Daoy (cell line): ENCODE results near the gene ANK3. TPM values are rescaled to one million over a fixed set of nuclear protein-coding genes. Genes with fewer than 3 reads are reported as not detected.

ENCODE experiments used
- DNase-seq: peaks from one replicate; pipeline ENCODE4 v3.0.0-alpha.2; 2015; ENCODE audit warnings: low read depth
- total RNA-seq: library from RNA; depleted of rRNA; stranded (reverse); fragments of >200 nt; shearing (Covaris generic); gene quantifications from 2 replicates; pipeline ENCODE4 v1.2.3, GENCODE V29; 2014

ANK3 gene
- total RNA-seq, 1 experiment from 2014 or later = 15.9 TPM

GRCh38 chr10:60234551-60234950 is 155.1 kb downstream of the ANK3 start:
- DNase-seq = no peak

GRCh38 chr10:60230892-60231291 is 158.8 kb downstream of the ANK3 start:
- no peak for DNase-seq

DNA sequence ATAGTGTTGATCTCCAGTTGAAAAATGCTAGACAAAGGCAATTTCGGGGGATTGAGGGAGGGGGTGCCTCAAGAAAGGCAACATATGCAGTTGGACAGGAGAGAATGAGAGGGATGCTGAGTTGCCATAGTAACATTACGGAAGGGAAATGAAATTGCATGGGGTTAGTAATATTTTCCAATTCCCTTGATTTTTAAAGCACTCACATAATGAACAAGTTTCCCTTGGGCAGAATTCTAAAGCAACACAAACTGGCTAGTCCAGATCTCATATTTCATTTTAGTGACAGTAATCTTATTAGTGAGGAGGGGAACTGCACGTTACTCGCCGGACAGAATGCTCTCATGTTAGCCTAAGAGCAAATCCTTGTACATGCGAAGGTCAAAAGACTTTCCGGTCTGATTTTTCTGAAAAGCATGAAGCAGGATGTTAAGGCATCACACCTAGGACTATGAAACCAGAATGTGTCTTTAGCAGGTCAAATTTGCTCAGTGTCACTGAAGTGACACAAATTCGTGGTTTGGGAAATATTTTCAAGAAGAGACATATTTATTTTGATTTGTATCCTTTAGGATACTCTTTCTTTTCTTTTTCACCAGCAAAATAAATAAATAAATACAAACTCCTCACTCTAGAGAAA is 165.5 kb downstream of the ANK3 start:
- DNase-seq = no peak

GRCh38 chr10:60222047-60222446 is 167.6 kb downstream of the ANK3 start:
- DNase-seq = no peak

DNA sequence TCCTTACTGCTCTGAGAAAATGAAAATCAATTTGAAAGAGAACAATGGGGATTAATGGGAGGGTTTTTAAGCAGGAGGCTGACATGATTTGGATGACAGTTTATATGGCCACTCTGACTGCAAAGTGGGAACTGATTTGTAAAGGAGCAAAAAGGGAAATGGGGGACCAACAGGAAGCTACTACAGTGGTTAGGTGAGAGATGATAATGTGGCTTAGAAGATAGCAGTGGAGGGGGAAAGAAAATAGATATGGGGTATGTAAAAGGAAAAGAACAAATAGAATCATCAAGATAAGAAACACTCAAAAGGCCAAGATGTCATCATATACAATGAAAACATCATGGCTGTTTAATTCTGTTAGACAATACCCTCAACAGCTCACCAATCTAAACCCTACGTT is 177.5 kb downstream of the ANK3 start:
- DNase-seq = no peak

DNA sequence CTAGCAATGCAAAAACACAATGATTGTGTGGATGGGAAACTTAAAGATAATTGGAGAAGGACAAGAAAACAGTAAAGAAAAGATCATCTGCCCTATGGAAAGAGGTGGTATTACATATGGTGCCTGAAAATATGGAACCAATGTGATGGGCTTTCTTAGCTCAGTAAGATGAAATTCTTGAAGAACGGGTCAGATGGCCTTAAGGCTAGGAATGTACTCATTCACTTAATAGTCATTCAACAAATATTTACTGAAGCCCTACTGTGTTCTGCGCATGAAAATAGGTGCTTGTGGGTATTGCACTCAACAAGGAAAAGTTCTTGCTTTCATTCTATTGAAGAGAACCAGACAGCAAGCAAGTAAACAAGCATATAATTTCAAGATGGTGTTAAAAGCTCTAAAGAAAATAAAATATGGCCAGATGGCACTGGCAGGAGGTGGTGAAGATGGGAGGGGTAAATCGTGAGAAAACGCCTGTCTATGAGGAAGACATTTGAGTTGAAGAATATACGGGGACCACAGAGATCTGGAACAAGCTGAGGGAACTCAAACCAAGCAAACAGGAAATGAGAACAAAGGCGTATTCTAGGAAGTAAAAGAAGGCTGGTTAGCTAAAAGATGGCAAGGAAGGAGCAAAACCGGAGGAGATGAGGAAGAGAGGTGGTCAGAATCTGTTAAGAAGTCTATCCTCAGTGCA is 179.7 kb downstream of the ANK3 start:
- DNase-seq = no peak

DNA sequence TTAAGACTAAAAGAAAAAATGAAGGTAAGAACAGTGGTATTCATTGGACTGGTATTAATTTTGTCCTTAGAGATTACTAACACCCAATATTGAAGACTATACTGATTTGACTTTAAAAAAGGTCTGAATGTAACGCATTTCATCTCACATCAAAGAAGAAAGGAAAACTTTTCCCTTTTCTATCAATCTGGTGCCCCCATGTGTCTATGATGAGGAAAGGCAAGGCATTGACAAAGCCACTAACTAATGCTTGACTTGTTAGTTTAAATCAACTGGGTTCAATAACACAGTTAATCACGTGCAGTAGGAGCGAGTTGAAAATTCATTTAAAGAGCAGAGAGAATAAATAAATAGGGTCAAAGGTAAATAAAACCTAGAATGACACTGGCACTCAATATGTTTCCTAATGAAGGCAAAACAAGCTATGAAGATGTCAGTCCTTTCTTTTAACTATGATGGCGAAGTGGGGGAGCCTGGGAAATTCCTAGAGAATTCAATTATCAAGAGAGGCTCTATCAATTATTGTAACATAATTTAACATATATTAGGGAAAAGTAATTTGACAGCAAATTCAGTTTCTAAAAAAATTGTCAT is 180.9 kb downstream of the ANK3 start:
- peak; percentile 6 for DNase-seq

GRCh38 chr10:60207894-60208293 is 181.8 kb downstream of the ANK3 start:
- DNase-seq = no peak

DNA sequence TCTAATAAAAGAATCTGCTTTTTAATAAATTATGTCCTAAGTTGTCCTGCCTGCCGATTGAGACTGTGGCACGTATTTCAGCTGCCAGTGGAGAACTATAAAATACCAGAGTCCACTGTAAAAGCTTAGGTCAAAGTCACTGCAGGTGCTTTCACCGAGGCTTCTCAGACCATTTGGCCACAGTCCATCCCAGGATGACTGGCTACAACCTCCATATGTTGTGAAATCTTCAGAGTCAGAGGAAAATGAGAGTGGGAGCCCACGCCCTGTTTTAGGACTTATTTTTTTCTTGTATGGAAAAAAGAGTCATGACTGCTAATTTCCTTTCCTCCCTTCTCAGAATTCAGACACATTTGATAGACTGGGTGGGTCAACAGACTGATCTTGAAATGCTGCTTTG is 182.9 kb downstream of the ANK3 start:
- no peak for DNase-seq

GRCh38 chr10:60205741-60206140 is 183.9 kb downstream of the ANK3 start:
- no peak for DNase-seq

GRCh38 chr10:60203993-60204618 is 185.6 kb downstream of the ANK3 start:
- peak; percentile 8 for DNase-seq

- DNase-seq = no peak
These were observed 189.0 kb downstream of the ANK3 start for GRCh38 chr10:60200682-60201053.

GRCh38 chr10:60200012-60200681 is 189.5 kb downstream of the ANK3 start:
- DNase-seq = no peak

- DNase-seq = no peak
These were observed 192.5 kb downstream of the ANK3 start for GRCh38 chr10:60197206-60197605.

DNA sequence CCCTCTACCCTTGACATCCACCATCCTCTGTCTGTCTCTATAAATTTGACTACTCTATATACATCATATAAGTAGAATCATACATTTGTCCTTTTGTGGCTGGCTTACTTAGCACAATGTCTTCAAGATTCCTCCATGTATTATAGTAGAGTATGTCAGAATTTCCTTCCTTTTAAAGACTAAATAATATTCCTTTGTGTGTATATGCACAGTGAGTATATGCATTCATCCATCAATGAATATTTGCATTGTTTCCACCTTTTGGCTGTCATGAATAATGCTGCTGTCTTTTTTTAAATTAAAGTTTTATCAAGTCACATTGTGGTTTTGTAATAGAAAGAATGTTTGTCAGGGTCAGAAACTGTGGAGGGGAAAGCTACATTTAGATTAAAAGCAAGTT is 195.3 kb downstream of the ANK3 start:
- DNase-seq = no peak

DNA sequence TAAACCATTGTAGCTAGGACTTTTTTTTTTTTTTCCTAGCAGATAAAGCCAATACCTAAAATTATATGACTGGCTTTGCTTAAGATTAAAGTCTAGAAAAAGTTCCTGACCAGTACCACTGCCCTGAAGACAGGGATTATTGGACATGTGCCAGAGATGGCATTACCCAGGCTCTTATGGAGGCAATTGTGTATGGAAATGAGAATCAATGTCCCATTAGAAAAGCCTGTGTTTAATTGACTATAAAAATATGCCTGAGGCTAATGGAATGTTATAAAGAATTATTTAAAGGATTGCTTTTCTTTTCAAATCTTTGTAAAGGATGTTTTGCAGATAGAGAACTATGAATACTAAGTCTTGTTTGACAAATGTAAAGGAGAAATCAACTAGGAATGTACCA is 196.7 kb downstream of the ANK3 start:
- DNase-seq = no peak

DNA sequence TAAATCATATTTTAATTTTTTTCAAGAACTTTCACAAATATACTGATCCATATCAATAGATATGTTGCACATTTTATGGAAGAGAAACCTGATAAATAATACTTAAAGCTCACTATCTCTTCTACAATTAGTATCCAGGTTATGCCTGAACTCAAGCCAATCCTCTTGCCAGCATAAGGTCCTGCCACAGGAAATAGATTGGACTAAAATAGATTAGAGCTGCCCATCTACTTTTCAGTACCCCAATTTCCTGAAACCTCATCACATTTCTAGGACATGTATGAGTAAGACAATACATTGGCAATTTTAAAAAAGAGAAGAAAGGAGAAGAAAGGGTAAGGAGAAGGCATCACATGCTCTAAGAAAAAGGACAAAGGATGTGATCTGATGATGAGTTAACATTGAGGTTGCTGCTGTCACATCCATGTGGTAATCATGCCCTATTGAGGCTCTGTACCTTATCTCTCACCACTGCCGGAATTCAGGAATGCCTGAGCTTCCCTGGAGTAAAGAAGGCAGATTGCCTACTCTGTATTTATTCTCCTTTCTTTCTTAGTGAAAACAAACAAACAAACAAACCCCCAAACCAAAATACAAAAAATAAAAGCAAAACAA is 199.7 kb downstream of the ANK3 start:
- no peak for DNase-seq

- no peak for DNase-seq
These were observed 201.1 kb downstream of the ANK3 start for GRCh38 chr10:60188548-60188947.

- no peak for DNase-seq
These were observed 202.0 kb downstream of the ANK3 start for GRCh38 chr10:60187691-60188090.

DNA sequence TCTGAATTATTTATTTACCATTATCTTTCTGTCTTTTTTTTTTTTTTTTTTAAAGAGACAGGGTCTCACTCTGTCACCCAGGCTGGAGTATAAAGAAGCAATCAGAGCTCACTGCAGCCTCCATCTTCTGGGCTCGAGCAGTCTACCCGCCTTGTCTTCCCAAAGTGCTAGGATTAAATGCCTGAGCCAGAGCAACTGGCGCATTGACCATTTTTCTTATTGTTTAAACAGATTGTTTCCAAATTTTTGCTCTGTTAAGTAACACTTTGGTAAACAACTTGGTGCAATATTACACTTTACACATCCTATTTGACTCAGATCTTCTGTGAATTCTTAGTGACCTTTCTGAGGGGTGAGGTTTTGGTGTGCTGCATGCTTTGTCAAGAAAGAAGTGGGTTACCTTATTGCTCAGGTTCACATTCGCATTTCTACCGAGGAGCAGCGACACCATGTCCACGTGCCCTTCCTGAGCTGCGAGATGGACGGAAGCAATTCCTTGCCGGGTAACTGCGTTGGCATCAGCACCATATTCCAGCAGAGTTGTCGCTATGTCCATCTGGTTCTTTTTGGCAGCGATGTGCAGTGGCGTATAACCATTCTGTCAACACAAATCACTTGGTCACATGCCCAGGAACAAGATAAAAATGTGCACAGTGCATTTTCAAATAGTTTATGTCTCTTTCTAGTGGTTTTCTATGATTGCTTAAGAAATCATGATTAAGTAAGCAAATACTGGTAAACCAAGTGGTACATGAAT is 203.2 kb downstream of the ANK3 start:
- no peak for DNase-seq

DNA sequence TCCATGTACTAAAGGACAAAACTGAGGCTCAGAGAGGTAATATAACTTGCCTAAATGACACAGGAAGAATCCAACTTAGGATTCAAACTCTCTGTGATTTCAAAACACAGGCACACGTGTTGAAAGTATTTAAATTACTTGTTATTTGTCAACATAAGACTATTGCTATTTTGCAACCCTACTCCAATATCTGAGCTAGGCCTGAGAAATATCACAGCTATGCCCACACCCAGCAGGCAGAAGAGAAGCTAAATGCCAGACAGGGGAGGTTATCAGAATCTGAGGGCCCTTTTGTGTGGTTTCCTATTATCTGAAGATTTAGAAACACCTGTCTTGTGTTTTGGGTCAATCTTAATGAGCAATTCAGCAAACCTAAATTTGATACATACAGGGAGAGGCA is 204.3 kb downstream of the ANK3 start:
- DNase-seq = no peak
